HCT116 (cell line): ENCODE results near the gene NDUFC1. TPM values are rescaled to one million over a fixed set of nuclear protein-coding genes. Genes with fewer than 3 reads are reported as not detected.

Source experiments
- ATF3 ChIP-seq: IDR thresholded peaks from 2 replicates; pipeline ENCODE4 v1.6.1; 2012
- EZH2 ChIP-seq: fragments of 200-600 bp; sonication (generic); IDR thresholded peaks from 2 replicates; pipeline ENCODE4 v1.6.1; 2017; ENCODE audit warnings: antibody characterized with exemption, mixed run types
- JUND ChIP-seq: IDR thresholded peaks from 2 replicates; pipeline ENCODE4 v1.6.1; 2012
- total RNA-seq: library from RNA; stranded (reverse); gene quantifications from one replicate; pipeline ENCODE4 v1.2.1, GENCODE V29; 2021; ENCODE audit not compliant: unreplicated experiment

The NDUFC1 gene
- total RNA-seq, 1 experiment from 2014 or later, result 86.9 TPM

- TF ChIP-seq EZH2 (no peak), JUND (no peak), ATF3 (no peak)
Measured at GRCh38 chr4:139241086-139241783, 61.0 kb downstream of the NDUFC1 start (continued).

Other genes starting within 250 kb of the NDUFC1 start
- gene ELF2, start 125.3 kb downstream of the NDUFC1 start, total RNA-seq, result 28.2 TPM
- 0.22 TPM for gene MGARP, start 22.3 kb downstream of the NDUFC1 start, total RNA-seq
- gene NAA15, start 972 bp downstream of the NDUFC1 start, total RNA-seq, result 79.7 TPM
- gene RAB33B, start 151.6 kb upstream of the NDUFC1 start, total RNA-seq, result 5.4 TPM